Measurements from ENCODE around the gene ROR2. TPM values are rescaled to one million over a fixed set of nuclear protein-coding genes. Genes with fewer than 3 reads are reported as not detected.

ROR2 gene
- total and polyA plus RNA-seq, 4 donors = 1.6 to 5.8 TPM; not detected in 2

GRCh38 chr9:91884696-91885687, 65.0 kb downstream of the ROR2 start:
- Histone ChIP-seq H3K27me3 (ENCODE audit: control insufficient read depth in 1 of 2, insufficient read depth in 2 of 2, low read length in 1 of 2) (no peaks in the 10 kb centered on the region), H3K4me1 (ENCODE audit: control insufficient read depth in 1 of 2, insufficient read depth in 2 of 2, low read length in 2 of 2) (no peaks in the 10 kb centered on the region), H3K9me3 (ENCODE audit: control insufficient read depth, low read length) (no peaks in the 10 kb centered on the region), H3K4me3 (ENCODE audit: low read length in 2 of 2) (no peak overlapping the region), H3K27ac (ENCODE audit: low read depth in 1 of 2, low read length in 2 of 2) (no peak overlapping the region), H3K36me3 (ENCODE audit: control insufficient read depth in 1 of 2, insufficient read depth in 2 of 2, low read length in 1 of 2) (no peaks in the 10 kb centered on the region)
- intact Hi-C loops (cut with DNase I) = no loop called here
- no peak for ATAC-seq (ENCODE audit: low FRiP score)
- WGBS, 2 donors = 82 to 83% methylated on average over 12 of the region's 12 CpGs
- DNase-seq = no peak

GRCh38 chr9:91884153-91884552, 65.9 kb downstream of the ROR2 start:
- H3K4me3 ChIP-seq (ENCODE audit: low read length in 2 of 2) = no peak overlapping the region
- H3K4me1 ChIP-seq (ENCODE audit: control insufficient read depth in 1 of 2, insufficient read depth in 2 of 2, low read length in 2 of 2) = no peaks in the 10 kb centered on the region
- DNase-seq (no peak), ATAC-seq (ENCODE audit: low FRiP score) (no peak)
- intact Hi-C loops (cut with DNase I) = no loop called here
- no peaks in the 10 kb centered on the region for H3K9me3 ChIP-seq (ENCODE audit: control insufficient read depth, low read length)
- no peaks in the 10 kb centered on the region for H3K36me3 ChIP-seq (ENCODE audit: control insufficient read depth in 1 of 2, insufficient read depth in 2 of 2, low read length in 1 of 2)
- WGBS, 2 donors = 100% methylated on average over 1 of the region's 1 CpG
- H3K27ac ChIP-seq (ENCODE audit: low read depth in 1 of 2, low read length in 2 of 2) = no peak overlapping the region
- H3K27me3 ChIP-seq (ENCODE audit: control insufficient read depth in 1 of 2, insufficient read depth in 2 of 2, low read length in 1 of 2) = no peaks in the 10 kb centered on the region

- Histone ChIP-seq H3K36me3 (ENCODE audit: control insufficient read depth in 1 of 2, insufficient read depth in 2 of 2, low read length in 1 of 2) (no peaks in the 10 kb centered on the region), H3K4me1 (ENCODE audit: control insufficient read depth in 1 of 2, insufficient read depth in 2 of 2, low read length in 2 of 2) (no peaks in the 10 kb centered on the region), H3K4me3 (ENCODE audit: low read length in 2 of 2) (no peak overlapping the region), H3K27ac (ENCODE audit: low read depth in 1 of 2, low read length in 2 of 2) (no peak overlapping the region), H3K9me3 (ENCODE audit: control insufficient read depth, low read length) (no peaks in the 10 kb centered on the region), H3K27me3 (ENCODE audit: control insufficient read depth in 1 of 2, insufficient read depth in 2 of 2, low read length in 1 of 2) (no peaks in the 10 kb centered on the region)
- intact Hi-C loops (cut with DNase I) = no loop called here
- DNase-seq = no peak
- WGBS, 2 donors = 96 to 98% methylated on average over 3 of the region's 3 CpGs
- ATAC-seq (ENCODE audit: low FRiP score) = no peak
These were observed 66.5 kb downstream of the ROR2 start for GRCh38 chr9:91883503-91883902.

- Histone ChIP-seq H3K27ac (ENCODE audit: low read depth in 1 of 2, low read length in 2 of 2) (no peak overlapping the region), H3K27me3 (ENCODE audit: control insufficient read depth in 1 of 2, insufficient read depth in 2 of 2, low read length in 1 of 2) (no peaks in the 10 kb centered on the region), H3K4me3 (ENCODE audit: low read length in 2 of 2) (no peak overlapping the region), H3K36me3 (ENCODE audit: control insufficient read depth in 1 of 2, insufficient read depth in 2 of 2, low read length in 1 of 2) (no peaks in the 10 kb centered on the region), H3K4me1 (ENCODE audit: control insufficient read depth in 1 of 2, insufficient read depth in 2 of 2, low read length in 2 of 2) (no peaks in the 10 kb centered on the region), H3K9me3 (ENCODE audit: control insufficient read depth, low read length) (no peaks in the 10 kb centered on the region)
- DNase-seq = no peak
- ATAC-seq (ENCODE audit: low FRiP score) = no peak
- 83 to 91% methylated on average over 4 of the region's 4 CpGs for WGBS, 2 donors
- intact Hi-C loops (cut with DNase I) = no loop called here
These were observed 67.4 kb downstream of the ROR2 start for GRCh38 chr9:91882627-91883026.

GRCh38 chr9:91880378-91880972, 69.6 kb downstream of the ROR2 start:
- ATAC-seq (ENCODE audit: low FRiP score) (no peak), DNase-seq (no peak)
- Histone ChIP-seq H3K4me3 (ENCODE audit: low read length in 2 of 2) (no peak overlapping the region), H3K27me3 (ENCODE audit: control insufficient read depth in 1 of 2, insufficient read depth in 2 of 2, low read length in 1 of 2) (no peaks in the 10 kb centered on the region), H3K4me1 (ENCODE audit: control insufficient read depth in 1 of 2, insufficient read depth in 2 of 2, low read length in 2 of 2) (no peaks in the 10 kb centered on the region), H3K9me3 (ENCODE audit: control insufficient read depth, low read length) (no peaks in the 10 kb centered on the region), H3K27ac (ENCODE audit: low read depth in 1 of 2, low read length in 2 of 2) (no peak overlapping the region), H3K36me3 (ENCODE audit: control insufficient read depth in 1 of 2, insufficient read depth in 2 of 2, low read length in 1 of 2) (no peaks in the 10 kb centered on the region)
- WGBS, 2 donors = 88 to 92% methylated on average over 3 of the region's 3 CpGs
- intact Hi-C loops (cut with DNase I) = no loop called here

GRCh38 chr9:91879231-91879630, 70.8 kb downstream of the ROR2 start:
- Histone ChIP-seq H3K27me3 (ENCODE audit: control insufficient read depth in 1 of 2, insufficient read depth in 2 of 2, low read length in 1 of 2) (no peaks in the 10 kb centered on the region), H3K4me3 (ENCODE audit: low read length in 2 of 2) (no peak overlapping the region), H3K9me3 (ENCODE audit: control insufficient read depth, low read length) (no peaks in the 10 kb centered on the region), H3K27ac (ENCODE audit: low read depth in 1 of 2, low read length in 2 of 2) (no peak overlapping the region), H3K36me3 (ENCODE audit: control insufficient read depth in 1 of 2, insufficient read depth in 2 of 2, low read length in 1 of 2) (no peaks in the 10 kb centered on the region), H3K4me1 (ENCODE audit: control insufficient read depth in 1 of 2, insufficient read depth in 2 of 2, low read length in 2 of 2) (no peaks in the 10 kb centered on the region)
- intact Hi-C loops (cut with DNase I) = no loop called here
- WGBS, 2 donors = 97 to 98% methylated on average over 1 of the region's 1 CpG
- no peak for ATAC-seq (ENCODE audit: low FRiP score)
- no peak for DNase-seq

GRCh38 chr9:91873637-91874051, 76.4 kb downstream of the ROR2 start:
- no peaks in the 10 kb centered on the region for H3K9me3 ChIP-seq (ENCODE audit: control insufficient read depth, low read length)
- H3K27ac ChIP-seq (ENCODE audit: low read depth in 1 of 2, low read length in 2 of 2) = no peak overlapping the region
- no peak overlapping the region for H3K4me3 ChIP-seq (ENCODE audit: low read length in 2 of 2)
- ATAC-seq (ENCODE audit: low FRiP score) = no peak
- H3K4me1 ChIP-seq (ENCODE audit: control insufficient read depth in 1 of 2, insufficient read depth in 2 of 2, low read length in 2 of 2) = no peaks in the 10 kb centered on the region
- 67 to 81% methylated on average over 6 of the region's 6 CpGs for WGBS, 2 donors
- no peaks in the 10 kb centered on the region for H3K36me3 ChIP-seq (ENCODE audit: control insufficient read depth in 1 of 2, insufficient read depth in 2 of 2, low read length in 1 of 2)
- H3K27me3 ChIP-seq (ENCODE audit: control insufficient read depth in 1 of 2, insufficient read depth in 2 of 2, low read length in 1 of 2) = no peaks in the 10 kb centered on the region
- intact Hi-C loops (cut with DNase I) = no loop called here
- no peak for DNase-seq

- no peak overlapping the region for H3K27ac ChIP-seq (ENCODE audit: low read depth in 1 of 2, low read length in 2 of 2)
- intact Hi-C loops (cut with DNase I) = no loop called here
- 67 to 73% methylated on average over 5 of the region's 5 CpGs for WGBS, 2 donors
- H3K4me3 ChIP-seq (ENCODE audit: low read length in 2 of 2) = no peak overlapping the region
- no peak for DNase-seq
- ATAC-seq (ENCODE audit: low FRiP score) = no peak
- H3K36me3 ChIP-seq (ENCODE audit: control insufficient read depth in 1 of 2, insufficient read depth in 2 of 2, low read length in 1 of 2) = no peaks in the 10 kb centered on the region
- no peaks in the 10 kb centered on the region for H3K4me1 ChIP-seq (ENCODE audit: control insufficient read depth in 1 of 2, insufficient read depth in 2 of 2, low read length in 2 of 2)
- no peaks in the 10 kb centered on the region for H3K27me3 ChIP-seq (ENCODE audit: control insufficient read depth in 1 of 2, insufficient read depth in 2 of 2, low read length in 1 of 2)
- no peaks in the 10 kb centered on the region for H3K9me3 ChIP-seq (ENCODE audit: control insufficient read depth, low read length)
These were observed 81.2 kb downstream of the ROR2 start for GRCh38 chr9:91868732-91869391.

Measured in aorta (tissue), 5 donors.